Right lobe of liver (tissue), 4 donors: ENCODE measurements around the gene FAM83F.

ENCODE experiments used
- CTCF ChIP-seq, 4 donors: fragments of 200-600 bp in 3 of 4; fragments of 450-650 bp in 1 of 4; IDR thresholded peaks; one replicate each; pipeline versions ENCODE4 v1.5.1 to v1.8.0; 2016 to 2022; ENCODE audit warnings: antibody characterized with exemption in 4 of 4, mild to moderate bottlenecking in 2 of 4
- POLR2A ChIP-seq: fragments of 450-650 bp; IDR thresholded peaks from one replicate; pipeline ENCODE4 v1.6.1; 2017; ENCODE audit warnings: antibody characterized with exemption, mild to moderate bottlenecking
- donor health status: DM: no; HTN: no; CAD: no.
- donor health status: DM: no; HTN: no; CAD: no.
- donor health status: DM: no; HTN: yes; CAD: no.

- TF ChIP-seq CTCF (IDR thresholded peaks at IDR 0.05) (no peak), POLR2A (no peak)
Observed at GRCh38 chr22:39970742-39971141, 24.0 kb upstream of the FAM83F start.
